KMS-11 (cell line): ENCODE data around the gene USP48.
"Not testable (repeated sequence)": the region's sequence is repeated elsewhere in the genome, so short reads cannot be mapped to it uniquely, and the experiment has no call there.

ENCODE experiments used
- H2AFZ ChIP-seq: fragments of 200-600 bp; sonication (generic); 2 replicates; pipeline ENCODE4 v1.6.1; 2016; ENCODE audit warnings: antibody characterized with exemption, mixed run types, low read depth
- H3K27ac ChIP-seq: fragments of 200-600 bp; sonication (generic); 2 replicates; pipeline ENCODE4 v1.6.1; 2016; ENCODE audit warnings: mild to moderate bottlenecking, mixed run types
- H3K27me3 ChIP-seq: fragments of 200-600 bp; sonication (generic); 2 replicates; pipeline ENCODE4 v1.6.1; 2017; ENCODE audit warnings: mild to moderate bottlenecking, low read depth, mixed run types, moderate library complexity; ENCODE audit not compliant: insufficient read depth
- H3K36me3 ChIP-seq: fragments of 200-600 bp; sonication (generic); 2 replicates; pipeline ENCODE4 v1.6.1; 2017; ENCODE audit warnings: mild to moderate bottlenecking, mixed run types; ENCODE audit not compliant: insufficient read depth
- H3K4me1 ChIP-seq: fragments of 200-600 bp; sonication (generic); 2 replicates; pipeline ENCODE4 v1.6.1; 2016; ENCODE audit warnings: mild to moderate bottlenecking, low read depth, mixed run types; ENCODE audit not compliant: poor library complexity, severe bottlenecking
- H3K4me2 ChIP-seq: fragments of 200-600 bp; sonication (generic); 2 replicates; pipeline ENCODE4 v1.7.0; 2016; ENCODE audit warnings: mild to moderate bottlenecking, mixed run types
- H3K4me3 ChIP-seq: fragments of 200-600 bp; sonication (generic); IDR thresholded peaks from 2 replicates; pipeline ENCODE4 v1.6.1; 2017; ENCODE audit warnings: low read depth, low read length, mixed read lengths; ENCODE audit not compliant: insufficient read depth
- H3K79me2 ChIP-seq: fragments of 200-600 bp; sonication (generic); 2 replicates; pipeline ENCODE4 v1.6.1; 2016; ENCODE audit warnings: low read depth, mixed run types; ENCODE audit not compliant: insufficient read depth
- H3K9ac ChIP-seq: fragments of 200-600 bp; sonication (generic); 2 replicates; pipeline ENCODE4 v1.6.1; 2016; ENCODE audit warnings: mild to moderate bottlenecking, mixed run types
- H4K20me1 ChIP-seq: fragments of 200-600 bp; sonication (generic); 2 replicates; pipeline ENCODE4 v1.6.1; 2016; ENCODE audit warnings: mild to moderate bottlenecking, mixed run types; ENCODE audit not compliant: insufficient read depth
- TF ChIP-seq, protein P1 (sequence below): fragments of 200-600 bp; sonication (generic); conservative IDR thresholded peaks from 2 replicates; pipeline ENCODE4 v1.6.1; 2017; ENCODE audit warnings: low read depth, mild to moderate bottlenecking, antibody characterized with exemption, low read length, moderate library complexity, mixed read lengths

Gene USP48

DNA sequence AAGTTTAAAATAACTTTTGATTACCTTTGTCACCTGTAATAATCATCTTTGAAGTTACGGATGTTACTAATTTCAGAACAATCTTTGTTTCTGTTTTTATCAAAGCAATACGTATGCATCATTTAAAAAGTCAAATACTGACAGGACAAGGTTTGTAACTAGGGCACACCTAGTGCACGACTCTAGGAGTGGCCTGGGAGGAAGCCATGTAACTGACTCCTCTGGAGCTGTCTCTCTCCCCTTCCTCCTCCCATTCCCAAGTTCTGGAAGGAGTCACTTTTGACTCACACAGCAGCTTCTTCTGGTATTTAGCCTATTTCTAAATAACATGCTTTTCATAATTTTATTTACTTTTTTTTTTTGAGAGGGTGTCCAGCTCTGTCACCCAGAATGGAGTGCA lies 102.0 kb downstream of the USP48 start:
- Histone ChIP-seq H3K9ac (no peak overlapping the region), H3K4me1 (no peaks in the 10 kb centered on the region), H3K27ac (no peak overlapping the region), H3K36me3 (no peaks in the 10 kb centered on the region), H2AFZ (no peak overlapping the region), H3K4me3 (no peak overlapping the region), H3K79me2 (no peaks in the 10 kb centered on the region), H3K4me2 (no peak overlapping the region), H3K27me3 (no peaks in the 10 kb centered on the region), H4K20me1 (no peaks in the 10 kb centered on the region)
- TF ChIP-seq, protein P1, sequence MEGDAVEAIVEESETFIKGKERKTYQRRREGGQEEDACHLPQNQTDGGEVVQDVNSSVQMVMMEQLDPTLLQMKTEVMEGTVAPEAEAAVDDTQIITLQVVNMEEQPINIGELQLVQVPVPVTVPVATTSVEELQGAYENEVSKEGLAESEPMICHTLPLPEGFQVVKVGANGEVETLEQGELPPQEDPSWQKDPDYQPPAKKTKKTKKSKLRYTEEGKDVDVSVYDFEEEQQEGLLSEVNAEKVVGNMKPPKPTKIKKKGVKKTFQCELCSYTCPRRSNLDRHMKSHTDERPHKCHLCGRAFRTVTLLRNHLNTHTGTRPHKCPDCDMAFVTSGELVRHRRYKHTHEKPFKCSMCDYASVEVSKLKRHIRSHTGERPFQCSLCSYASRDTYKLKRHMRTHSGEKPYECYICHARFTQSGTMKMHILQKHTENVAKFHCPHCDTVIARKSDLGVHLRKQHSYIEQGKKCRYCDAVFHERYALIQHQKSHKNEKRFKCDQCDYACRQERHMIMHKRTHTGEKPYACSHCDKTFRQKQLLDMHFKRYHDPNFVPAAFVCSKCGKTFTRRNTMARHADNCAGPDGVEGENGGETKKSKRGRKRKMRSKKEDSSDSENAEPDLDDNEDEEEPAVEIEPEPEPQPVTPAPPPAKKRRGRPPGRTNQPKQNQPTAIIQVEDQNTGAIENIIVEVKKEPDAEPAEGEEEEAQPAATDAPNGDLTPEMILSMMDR = no peak

DNA sequence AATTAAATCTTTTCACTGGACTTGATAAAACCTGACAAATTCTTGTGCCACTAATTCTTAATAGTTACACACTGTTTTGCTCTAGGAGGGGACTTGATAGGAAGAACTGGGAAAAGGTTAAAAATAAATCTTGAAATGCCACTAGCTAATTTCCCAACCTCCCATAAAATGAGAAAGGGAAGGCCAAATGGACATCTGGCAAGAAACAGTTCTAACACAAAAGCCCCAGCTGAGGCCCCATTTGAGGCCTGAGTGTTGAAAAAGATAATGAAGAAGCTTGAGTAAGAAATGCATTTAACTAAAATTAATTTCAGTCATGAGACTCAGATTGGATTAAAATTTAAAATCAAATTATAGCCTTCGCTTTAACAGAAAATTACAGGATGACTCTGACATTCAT lies 102.6 kb downstream of the USP48 start:
- Histone ChIP-seq H2AFZ (no peak overlapping the region), H3K27me3 (no peaks in the 10 kb centered on the region), H3K4me2 (no peak overlapping the region), H3K9ac (no peak overlapping the region), H4K20me1 (no peaks in the 10 kb centered on the region), H3K27ac (no peak overlapping the region), H3K79me2 (no peaks in the 10 kb centered on the region), H3K4me1 (no peaks in the 10 kb centered on the region), H3K4me3 (no peak overlapping the region), H3K36me3 (no peaks in the 10 kb centered on the region)
- TF ChIP-seq, protein P1 = no peak

DNA sequence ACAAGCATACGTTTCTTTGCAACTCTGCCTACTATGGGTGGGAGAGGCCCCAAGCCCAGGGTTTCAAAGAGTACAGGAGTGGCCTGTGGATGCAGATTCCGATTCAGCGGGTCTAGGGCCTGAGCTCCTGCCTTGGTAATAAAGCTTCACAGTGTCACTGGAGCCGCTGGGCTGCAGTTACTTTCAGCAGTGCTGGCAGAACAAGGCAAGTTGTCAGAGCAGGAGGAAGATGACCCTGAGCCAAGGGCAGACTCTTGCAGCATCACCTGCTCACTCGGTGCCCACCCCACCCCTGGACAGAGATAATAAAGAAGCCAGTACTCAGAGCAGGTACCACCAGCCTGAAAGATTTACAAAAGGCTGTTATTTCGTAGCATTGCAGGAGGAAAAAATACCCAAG lies 105.8 kb downstream of the USP48 start:
- Histone ChIP-seq H3K36me3 (no peaks in the 10 kb centered on the region), H3K79me2 (no peaks in the 10 kb centered on the region), H3K27ac (no peak overlapping the region), H3K4me3 (no peak overlapping the region), H3K4me1 (no peaks in the 10 kb centered on the region), H3K27me3 (0 out of 2 replicates have a peak, but pooled peaks cover 6% of the 10 kb centered on the region), H4K20me1 (no peaks in the 10 kb centered on the region), H3K4me2 (no peak overlapping the region), H3K9ac (no peak overlapping the region), H2AFZ (no peak overlapping the region)
- TF ChIP-seq, protein P1 = no peak

DNA sequence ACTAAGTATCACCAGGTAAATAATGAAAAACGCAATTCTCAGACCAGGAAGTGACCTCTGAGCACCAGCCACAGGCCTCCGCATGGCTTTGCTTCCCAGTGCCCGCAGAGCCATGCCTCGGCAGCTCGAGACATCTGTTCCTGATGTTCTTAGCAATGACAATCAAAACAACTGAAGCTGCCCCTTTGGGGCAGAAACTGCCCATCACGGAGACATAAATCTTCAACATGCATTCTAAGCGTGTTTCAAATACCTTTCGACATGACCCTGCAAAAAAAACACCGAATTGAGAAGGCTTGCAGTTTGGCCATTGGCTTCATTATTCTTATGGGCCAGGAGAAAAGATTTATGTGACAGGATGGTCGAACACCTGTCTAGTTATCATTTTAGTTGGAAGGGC lies 108.0 kb downstream of the USP48 start:
- Histone ChIP-seq H3K27ac (no peak overlapping the region), H3K79me2 (no peaks in the 10 kb centered on the region), H3K4me3 (no peak overlapping the region), H3K27me3 (peaks cover 13% of the 10 kb centered on the region; the same call in 1 of the 2 replicates), H4K20me1 (no peaks in the 10 kb centered on the region), H3K36me3 (no peaks in the 10 kb centered on the region), H3K9ac (no peak overlapping the region), H2AFZ (no peak overlapping the region), H3K4me2 (no peak overlapping the region), H3K4me1 (no peaks in the 10 kb centered on the region)
- TF ChIP-seq, protein P1 = no peak

GRCh38 chr1:21673853-21674252 lies 109.1 kb downstream of the USP48 start:
- H3K27ac ChIP-seq, H3K4me2 ChIP-seq, H3K9ac ChIP-seq, H3K4me3 ChIP-seq, H3K79me2 ChIP-seq, H2AFZ ChIP-seq, H4K20me1 ChIP-seq, H3K36me3 ChIP-seq, H3K4me1 ChIP-seq: not testable (repeated sequence)
- peaks cover 22% of the 10 kb centered on the region for H3K27me3 ChIP-seq
